K562 (cell line): ENCODE results near the gene CDH2. TPM values are rescaled to one million over a fixed set of nuclear protein-coding genes. Genes with fewer than 3 reads are reported as not detected.

ENCODE experiments used
- ATAC-seq: fragments of 200-7000 bp; cut with Tn5 transposase; 3 replicates; pipeline ENCODE4 v1.9.1; 2020; ENCODE audit warnings: moderate library complexity
- BruUV-seq: library from RNA; stranded (reverse); fragments of 400-500 nt; replicated peaks from 2 replicates; lab custom pipeline; 2021; lab: Mats Ljungman, UMichigan
- CTCF ChIA-PET: fragments of 300-600 bp; formaldehyde crosslinking; extraction: SDS; loops from one replicate; lab custom pipeline; 2021; ENCODE audit warnings: low intra/inter-chr PET ratio; lab: Yijun Ruan, JAX
- POLR2A ChIA-PET: fragments of 300-600, 350-650 bp; sonication (Branson Sonifier 250); formaldehyde crosslinking; extraction: SDS; loops from one replicate; lab custom pipeline; 2021; ENCODE audit warnings: antibody characterized with exemption, inconsistent platforms; lab: Yijun Ruan, JAX
- DNase-seq, 4 experiments: peaks; one replicate each; pipeline versions ENCODE4 v3.0.0 to v3.0.0-alpha.2; 2011 to 2018; ENCODE audit warnings: low spot score in 3 of 4, mixed read lengths in 3 of 4; ENCODE audit errors: extremely low read depth in 1 of 4
- FAIRE-seq: peaks from 2 replicates; lab custom pipeline; 2011; peaks lifted over from hg19 to GRCh38; lab: Jason Lieb, UNC
- H2AFZ ChIP-seq: 2 replicates; pipeline ENCODE4 v1.6.0; 2011; ENCODE audit warnings: low read depth, low read length, control low read depth, inconsistent platforms
- H3K27ac ChIP-seq: fragments of 200-600 bp; 3 replicates; pipeline ENCODE4 v1.8.0; 2011; ENCODE audit warnings: low read depth, mild to moderate bottlenecking, control low read depth, inconsistent platforms, low read length, moderate library complexity, mixed read lengths; ENCODE audit errors: extremely low read depth
- H3K27me3 ChIP-seq, 2 experiments: fragments of 300-600 bp in 1 of 2; 2 replicates in 1 of 2; 3 replicates in 1 of 2; pipeline versions ENCODE4 v1.6.0 to v1.8.0; 2011; ENCODE audit warnings: inconsistent platforms in 2 of 2, low read length in 2 of 2, mild to moderate bottlenecking in 1 of 2, mixed read lengths in 1 of 2, moderate library complexity in 1 of 2; ENCODE audit not compliant: control insufficient read depth in 2 of 2, insufficient read depth in 2 of 2
- H3K36me3 ChIP-seq: fragments of 300-600 bp; 3 replicates; pipeline ENCODE4 v1.8.0; 2011; ENCODE audit warnings: mild to moderate bottlenecking, low read length, inconsistent platforms; ENCODE audit not compliant: control insufficient read depth, insufficient read depth
- H3K4me1 ChIP-seq, 2 experiments: fragments of 200-600 bp in 1 of 2; replicated peaks in 1 of 2; 2 replicates in 1 of 2; 3 replicates in 1 of 2; pipeline versions ENCODE4 v1.5.1 to v1.8.0; 2011; ENCODE audit warnings: inconsistent platforms in 2 of 2, low read length in 2 of 2, mild to moderate bottlenecking in 1 of 2, mixed read lengths in 1 of 2, moderate library complexity in 1 of 2; ENCODE audit not compliant: control insufficient read depth in 2 of 2, insufficient read depth in 2 of 2
- H3K4me2 ChIP-seq: 2 replicates; pipeline ENCODE4 v1.6.1; 2011; ENCODE audit warnings: low read length, control low read depth, inconsistent platforms, mixed read lengths; ENCODE audit not compliant: insufficient read depth
- H3K4me3 ChIP-seq: fragments of 200-600 bp; sonication (generic), shearing (Covaris generic); 2 replicates; pipeline ENCODE4 v1.5.1; 2016; ENCODE audit warnings: control low read depth, inconsistent platforms
- H3K79me2 ChIP-seq: fragments of 200-600 bp; 3 replicates; pipeline ENCODE4 v1.8.0; 2011; ENCODE audit warnings: low read length, inconsistent platforms; ENCODE audit not compliant: control insufficient read depth, insufficient read depth
- H3K9ac ChIP-seq, 2 experiments: 2 replicates each; pipeline versions ENCODE4 v1.6.0 to v1.6.1; 2011; ENCODE audit warnings: low read depth in 2 of 2, low read length in 2 of 2, control low read depth in 1 of 2, inconsistent platforms in 1 of 2, mild to moderate bottlenecking in 1 of 2, mixed read lengths in 1 of 2; ENCODE audit not compliant: insufficient read depth in 1 of 2
- H3K9me1 ChIP-seq: one replicate; pipeline ENCODE4 v1.6.0; 2011; ENCODE audit warnings: inconsistent platforms, mild to moderate bottlenecking, low read length, moderate library complexity; ENCODE audit not compliant: control insufficient read depth, insufficient read depth
- H3K9me3 ChIP-seq: replicated peaks from 2 replicates; pipeline ENCODE4 v1.5.1; 2011; ENCODE audit warnings: low read depth, low read length, inconsistent platforms; ENCODE audit not compliant: control insufficient read depth, insufficient read depth
- H4K20me1 ChIP-seq: replicated peaks from 2 replicates; pipeline ENCODE4 v1.6.1; 2011; ENCODE audit warnings: low read length, inconsistent platforms, mixed read lengths; ENCODE audit not compliant: control insufficient read depth, insufficient read depth
- ATF6 ChIP-seq: sonication (generic); formaldehyde crosslinking; IDR thresholded peaks from 2 replicates; pipeline ENCODE4 v1.4.0; 2020; ENCODE audit warnings: mild to moderate bottlenecking, missing genetic modification reagents
- ESRRA ChIP-seq: fragments of 450-650 bp; IDR thresholded peaks from 2 replicates; pipeline ENCODE4 v1.6.1; 2014; ENCODE audit warnings: low read depth, mild to moderate bottlenecking, moderate library complexity, borderline replicate concordance
- GABPB1 ChIP-seq: sonication (generic); formaldehyde crosslinking; IDR thresholded peaks from 2 replicates; pipeline ENCODE4 v1.8.0; 2022; ENCODE audit warnings: mild to moderate bottlenecking, missing genetic modification reagents
- KAT2B ChIP-seq: IDR thresholded peaks from one replicate; pipeline ENCODE4 v1.6.1; 2012; ENCODE audit warnings: low read depth, mild to moderate bottlenecking, control low read depth, inconsistent platforms, low read length, moderate library complexity
- PTRF ChIP-seq: fragments of 450-650 bp; IDR thresholded peaks from 2 replicates; pipeline ENCODE4 v1.6.1; 2016; ENCODE audit warnings: mild to moderate bottlenecking, missing genetic modification characterization, missing compliant biosample characterization
- ZNF282 ChIP-seq: sonication (generic); formaldehyde crosslinking; IDR thresholded peaks from 2 replicates; pipeline ENCODE4 v1.8.1; 2023; ENCODE audit warnings: missing genetic modification reagents
- ZNF311 ChIP-seq: fragments of 250-450 bp; sonication (Bioruptor Pico); IDR thresholded peaks from 2 replicates; pipeline ENCODE4 v1.4.0; 2020; ENCODE audit warnings: mild to moderate bottlenecking, moderate library complexity
- ZNF354B ChIP-seq: fragments of 250-450 bp; sonication (Bioruptor Pico); IDR thresholded peaks from 2 replicates; pipeline ENCODE4 v1.4.0; 2020
- ZNF584 ChIP-seq: fragments of 200-800 bp; sonication (Bioruptor generic); IDR thresholded peaks from 2 replicates; pipeline ENCODE4 v1.6.1; 2016; ENCODE audit warnings: low read depth, mild to moderate bottlenecking, missing genetic modification characterization, missing compliant biosample characterization
- ZNF740 ChIP-seq, 3 experiments: fragments of 200-800 bp in 1 of 3; sonication (Bioruptor generic) in 1 of 3; sonication (generic) in 1 of 3; formaldehyde crosslinking in 1 of 3; IDR thresholded peaks; 2 replicates each; pipeline versions ENCODE4 v1.6.1 to v1.8.0; 2016 to 2022; ENCODE audit warnings: mild to moderate bottlenecking in 2 of 3, missing compliant biosample characterization in 2 of 3, missing genetic modification characterization in 2 of 3, missing genetic modification reagents in 1 of 3
- WGBS: fragments of 100-300 bp; shearing (Covaris generic); methylation state at CpG from one replicate; pipeline ENCODE4 v1.1.6; 2016; ENCODE audit warnings: low coverage, mixed read lengths; ENCODE audit not compliant: insufficient coverage; ENCODE audit errors: missing lambda C conversion rate; 5-methylcytosine and 5-hydroxymethylcytosine counted together
- in situ Hi-C: fragments of 300-500 bp; cut with MboI; formaldehyde crosslinking; loops from 4 replicates; pipeline ENCODE4 v1.15.0; 2018; ENCODE audit warnings: inconsistent platforms, mixed read lengths
- intact Hi-C: fragments of 100-400 bp; cut with micrococcal nuclease; formaldehyde crosslinking; loops from 2 replicates; pipeline ENCODE4 v1.14.2; 2022
- polyA plus RNA-seq, 8 experiments: library from polyadenylated mRNA; depleted of rRNA in 4 of 8; stranded (reverse) in 5 of 8; unstranded in 3 of 8; fragments of >200 nt; fragmentation: Nextera tagmentation in 2 of 8; fragmentation: Illumina TruSeq in 1 of 8; extraction: Ambion mirVana in 2 of 8; extraction: Trizol in 1 of 8; gene quantifications; 2 replicates each; pipeline versions ENCODE4 v1.2.1 to v1.2.3, GENCODE V29; 2011 to 2014; ENCODE audit warnings: inconsistent platforms in 1 of 8, missing spikeins in 1 of 8
- total RNA-seq, 7 experiments: library from RNA; depleted of rRNA in 6 of 7; stranded (reverse); fragments of >200 nt in 6 of 7; fragmentation: Illumina TruSeq in 2 of 7; extraction: Trizol in 2 of 7; gene quantifications; 2 replicates each; pipeline versions ENCODE4 v1.2.1 to v1.2.3, GENCODE V29; 2011 to 2021; ENCODE audit warnings: low replicate concordance in 1 of 7
- TF ChIP-seq, protein P1 (sequence below): fragments of 250-450 bp; sonication (Bioruptor Pico); IDR thresholded peaks from 2 replicates; pipeline ENCODE4 v1.4.0; 2020; ENCODE audit warnings: borderline replicate concordance

CDH2 gene
- total and polyA plus RNA-seq, 9 of the 15 experiments (the other 6 are each of a cell fraction or from before 2014, with no cell fraction given) = 0.04 TPM; not detected in 8

GRCh38 chr18:28108254-28108653 is 68.7 kb downstream of the CDH2 start:
- H3K4me3 ChIP-seq = no peak overlapping the region
- H2AFZ ChIP-seq = no peak overlapping the region
- H3K36me3 ChIP-seq = no peaks in the 10 kb centered on the region
- no peak overlapping the region for H3K4me2 ChIP-seq
- H3K27ac ChIP-seq = no peak overlapping the region
- no peaks in the 10 kb centered on the region for H3K9me1 ChIP-seq
- no peaks in the 10 kb centered on the region for H4K20me1 ChIP-seq
- intact Hi-C loops (no loop called here), in situ Hi-C loops (no loop called here)
- CTCF ChIA-PET = no interaction called here
- DNase-seq = no peak
- WGBS = 6% methylated on average over 1 of the region's 1 CpG
- FAIRE-seq = no peak
- H3K27me3 ChIP-seq = no peaks in the 10 kb centered on the region
- no peaks in the 10 kb centered on the region for H3K79me2 ChIP-seq
- no TSS peak for BruUV-seq
- H3K9ac ChIP-seq = no peak overlapping the region
- TF ChIP-seq KAT2B = no peak
- TF ChIP-seq ATF6 (CRISPR knock-in tag) = no peak
- no peak for TF ChIP-seq ZNF354B (CRISPR knock-in tag)
- no peak for TF ChIP-seq GABPB1 (CRISPR knock-in tag)
- no peak for TF ChIP-seq PTRF
- no peak for TF ChIP-seq ZNF311
- TF ChIP-seq, protein P1, sequence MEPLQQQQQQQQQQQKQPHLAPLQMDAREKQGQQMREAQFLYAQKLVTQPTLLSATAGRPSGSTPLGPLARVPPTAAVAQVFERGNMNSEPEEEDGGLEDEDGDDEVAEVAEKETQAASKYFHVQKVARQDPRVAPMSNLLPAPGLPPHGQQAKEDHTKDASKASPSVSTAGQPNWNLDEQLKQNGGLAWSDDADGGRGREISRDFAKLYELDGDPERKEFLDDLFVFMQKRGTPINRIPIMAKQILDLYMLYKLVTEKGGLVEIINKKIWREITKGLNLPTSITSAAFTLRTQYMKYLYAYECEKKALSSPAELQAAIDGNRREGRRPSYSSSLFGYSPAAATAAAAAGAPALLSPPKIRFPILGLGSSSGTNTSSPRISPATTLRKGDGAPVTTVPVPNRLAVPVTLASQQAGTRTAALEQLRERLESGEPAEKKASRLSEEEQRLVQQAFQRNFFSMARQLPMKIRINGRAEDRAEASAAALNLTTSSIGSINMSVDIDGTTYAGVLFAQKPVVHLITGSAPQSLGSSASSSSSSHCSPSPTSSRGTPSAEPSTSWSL (CRISPR knock-in tag) = no peak
- no peak for TF ChIP-seq ZNF740 (CRISPR knock-in tag; IDR thresholded peaks at IDR 0.05)
- TF ChIP-seq ZNF740 (tag; IDR thresholded peaks at IDR 0.05) = no peak
- no peak for TF ChIP-seq ZNF282
- no peak for TF ChIP-seq ZNF584 (CRISPR knock-in tag)
- no peak for TF ChIP-seq ESRRA
- no peaks in the 10 kb centered on the region for H3K9me3 ChIP-seq
- POLR2A ChIA-PET = no interaction called here
- no peaks in the 10 kb centered on the region for H3K4me1 ChIP-seq
- no peak for ATAC-seq
